ENCODE measurements around the gene FAM181A.

Gene FAM181A

DNA sequence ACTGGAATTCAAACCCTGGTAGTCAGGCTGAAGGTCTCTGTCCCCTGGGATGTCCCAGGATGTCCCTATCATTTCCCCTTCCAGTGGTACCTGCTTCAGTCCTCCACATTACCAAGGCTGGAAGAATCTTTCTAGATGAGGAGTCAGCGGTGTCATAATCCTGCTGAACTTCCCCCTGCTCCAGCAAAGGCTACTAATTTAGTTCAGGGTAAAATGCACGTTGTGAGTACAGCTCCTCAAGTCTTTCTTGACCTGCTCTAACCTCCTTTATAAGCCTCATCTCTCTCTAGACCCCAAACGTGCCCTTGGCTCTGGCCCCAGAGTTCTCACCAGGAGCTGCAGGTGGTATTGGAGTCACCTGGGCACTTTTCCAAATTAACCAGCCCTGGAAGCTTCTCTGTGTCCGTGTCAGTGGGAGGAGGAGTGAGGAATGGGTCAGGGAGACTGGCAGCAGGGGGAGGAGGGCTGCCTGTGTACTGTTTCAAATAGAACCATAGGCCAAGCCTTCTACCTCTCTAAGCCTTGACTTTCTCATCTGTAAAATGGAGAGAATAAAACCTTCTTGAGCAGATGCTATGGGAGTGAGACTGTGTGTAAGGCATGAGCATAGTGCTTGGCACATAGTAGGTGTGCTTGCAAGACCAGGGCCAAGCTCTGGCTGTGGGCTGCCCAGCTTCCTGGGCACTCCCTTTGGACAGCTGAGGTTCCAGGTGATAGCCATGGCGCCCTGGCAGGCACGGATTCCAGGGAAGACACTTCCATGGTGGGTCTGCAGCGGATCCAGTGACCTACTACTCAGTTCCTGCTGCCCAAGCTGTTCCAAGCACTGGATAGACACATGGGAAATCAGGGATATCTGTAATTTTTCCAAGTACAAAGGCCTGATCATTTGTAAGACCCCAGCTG, 24.7 kb downstream of the FAM181A start:
- no peak for TF ChIP-seq JUND (IDR thresholded peaks at IDR 0.05; ENCODE audit: low read depth)
- DNase-seq (ENCODE audit: low read depth in 1 of 2, low spot score in 1 of 2), result no peak
- in situ Hi-C loops (cut with HindIII; ENCODE audit: low pct_unique_long_range_greater_than_20kb, low sequenced_read_pairs), result no loop called here

DNA sequence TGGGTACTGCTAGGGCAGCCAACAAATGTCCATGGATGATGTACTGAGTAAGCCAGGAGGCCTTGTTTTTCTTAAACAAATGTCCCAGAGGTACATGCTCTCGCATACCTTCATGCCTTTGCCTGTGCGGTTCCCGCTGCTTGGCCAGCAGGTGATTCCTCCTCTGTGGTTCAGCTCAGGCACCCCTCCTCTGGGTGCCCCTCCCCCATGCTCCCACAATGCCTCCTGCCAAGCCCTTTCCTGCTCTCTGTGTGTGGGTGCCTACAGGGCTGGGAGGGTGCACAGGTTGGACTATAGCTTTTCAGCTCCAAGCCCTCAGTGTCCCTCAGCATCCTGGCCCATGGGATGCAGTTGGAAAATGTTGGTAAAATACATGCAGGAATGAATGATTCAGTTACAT, 25.7 kb downstream of the FAM181A start:
- no peak for TF ChIP-seq JUND (IDR thresholded peaks at IDR 0.05; ENCODE audit: low read depth)
- in situ Hi-C loops (cut with HindIII; ENCODE audit: low pct_unique_long_range_greater_than_20kb, low sequenced_read_pairs), result no loop called here
- DNase-seq (ENCODE audit: low read depth in 1 of 2, low spot score in 1 of 2), result no peak

DNA sequence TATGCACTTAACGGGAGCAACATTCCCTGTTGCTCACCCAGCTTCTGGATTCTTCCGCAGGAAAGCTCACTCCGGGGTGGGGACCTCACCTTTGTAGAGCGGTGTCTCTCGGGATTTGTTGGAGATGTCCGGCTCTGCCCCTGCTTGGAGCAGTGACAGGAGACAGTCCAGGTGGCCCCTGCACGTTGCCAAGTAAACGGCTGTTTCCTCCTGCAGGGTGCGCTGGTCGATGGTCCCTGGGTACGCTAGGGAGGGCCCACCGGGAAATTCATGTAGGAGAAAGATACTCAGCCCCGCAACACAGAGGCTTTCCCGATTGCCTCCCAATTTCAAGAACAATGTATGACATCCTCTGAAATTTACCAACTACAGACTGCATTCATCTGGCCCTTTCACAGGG, 26.1 kb downstream of the FAM181A start:
- in situ Hi-C loops (cut with HindIII; ENCODE audit: low pct_unique_long_range_greater_than_20kb, low sequenced_read_pairs), result no loop called here
- no peak for TF ChIP-seq JUND (IDR thresholded peaks at IDR 0.05; ENCODE audit: low read depth)
- no peak for DNase-seq (ENCODE audit: low read depth in 1 of 2, low spot score in 1 of 2)

DNA sequence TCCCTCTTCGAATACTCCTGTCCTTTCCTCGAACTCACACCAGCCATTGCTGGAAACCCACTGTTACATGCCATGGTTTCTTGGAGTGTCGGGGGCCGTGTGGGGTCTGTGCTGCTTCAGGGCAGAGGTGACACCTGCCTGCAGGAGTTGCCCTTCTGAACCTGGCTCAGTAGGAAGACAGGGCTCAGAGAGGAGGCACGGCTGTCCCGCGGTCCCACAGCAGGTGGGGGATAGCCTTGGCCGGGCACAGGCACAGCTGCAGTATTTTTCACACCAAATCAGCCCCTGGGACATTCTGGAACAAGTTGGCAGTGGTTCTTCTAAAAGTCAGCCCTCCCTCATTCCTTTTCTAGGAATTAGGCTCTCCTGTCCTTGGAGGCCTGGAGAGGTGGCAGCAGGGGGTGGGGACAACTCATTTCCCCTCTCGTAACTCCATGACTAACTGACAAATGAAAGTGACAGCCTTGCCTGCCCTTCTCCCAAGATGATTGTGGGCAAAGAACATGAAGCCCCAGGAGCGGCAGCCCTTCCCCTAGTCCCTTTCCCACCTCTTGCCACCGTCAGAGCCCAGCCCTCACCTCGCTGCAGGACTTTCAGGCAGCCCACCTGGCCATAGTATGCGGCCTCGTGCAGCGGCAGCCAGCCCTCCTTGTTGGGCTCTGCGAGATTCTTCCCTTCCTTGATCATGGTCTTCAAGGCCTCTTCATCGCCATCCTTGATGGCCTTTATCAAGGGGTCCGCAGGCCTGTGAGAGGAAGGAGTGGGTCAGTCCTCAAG, 26.8 kb downstream of the FAM181A start:
- no peak for TF ChIP-seq JUND (IDR thresholded peaks at IDR 0.05; ENCODE audit: low read depth)
- DNase-seq (ENCODE audit: low read depth in 1 of 2, low spot score in 1 of 2), result no peak

DNA sequence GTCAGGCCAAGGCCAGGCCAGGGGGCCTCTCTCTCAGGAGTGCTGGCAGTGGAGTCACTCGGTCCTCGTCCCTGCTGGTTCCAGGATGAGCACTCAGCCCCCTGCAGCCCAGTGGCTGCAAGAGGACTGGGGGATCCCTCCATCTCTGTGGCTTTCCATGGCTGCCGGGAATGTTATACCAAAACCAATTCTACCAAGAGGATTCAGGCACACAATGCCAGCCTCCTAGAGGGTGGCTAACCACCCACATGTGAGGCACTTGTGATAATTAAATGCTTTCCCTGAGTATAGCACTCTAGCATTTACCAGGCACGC, 27.3 kb downstream of the FAM181A start:
- TF ChIP-seq JUND (IDR thresholded peaks at IDR 0.05; ENCODE audit: low read depth), result no peak
- DNase-seq (ENCODE audit: low read depth in 1 of 2, low spot score in 1 of 2), result no peak
- in situ Hi-C loops (cut with HindIII; ENCODE audit: low pct_unique_long_range_greater_than_20kb, low sequenced_read_pairs), result no loop called here

More for the DNA sequence above, 26.8 kb downstream of the FAM181A start:
- in situ Hi-C loops (cut with HindIII; ENCODE audit: low pct_unique_long_range_greater_than_20kb, low sequenced_read_pairs), result no loop called here

DNA sequence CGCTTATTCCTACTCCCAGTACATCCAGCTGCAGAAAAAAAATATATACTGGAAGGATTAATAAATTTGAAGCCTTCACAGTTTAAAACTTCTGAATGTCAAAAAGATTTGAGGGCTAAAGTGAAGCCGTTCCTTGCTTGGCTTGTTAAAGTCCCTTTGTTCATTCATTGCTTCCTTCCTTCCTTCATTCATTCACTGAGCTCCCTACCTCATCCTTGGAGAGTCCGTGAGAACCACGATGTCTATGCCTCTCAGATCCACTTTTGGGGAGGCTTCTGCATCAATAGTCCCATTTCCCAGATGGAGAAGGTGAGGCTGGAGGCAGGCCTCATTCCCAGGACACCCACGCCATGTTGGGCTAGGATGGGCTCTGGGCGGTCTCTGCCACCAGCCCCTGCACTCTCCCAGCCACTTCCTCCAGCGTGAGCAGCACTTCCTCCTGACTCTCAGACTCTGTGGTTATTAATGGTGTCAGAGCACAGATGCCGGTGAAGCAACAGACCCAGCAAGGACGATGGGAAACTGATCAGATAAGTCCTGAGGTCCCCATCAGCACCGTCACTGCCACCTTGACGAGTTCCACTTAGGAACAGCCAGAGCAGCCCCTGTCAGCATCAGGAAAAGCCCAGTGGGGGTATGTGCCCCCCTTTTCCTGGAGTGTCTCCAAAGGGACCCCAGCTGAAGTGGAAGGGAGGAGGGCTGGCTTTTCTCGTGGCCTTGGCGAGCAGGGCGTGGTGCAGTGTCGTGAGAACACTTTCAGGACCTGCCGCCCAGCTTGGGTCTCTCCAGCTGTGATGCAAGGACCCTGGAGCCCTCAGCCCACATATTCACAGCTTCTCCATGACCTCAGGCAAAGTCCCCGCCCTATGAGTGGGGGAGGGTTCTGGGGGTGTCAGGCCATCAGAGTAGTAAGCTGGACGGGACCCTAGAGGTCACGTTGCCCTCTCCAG, 28.0 kb downstream of the FAM181A start:
- DNase-seq (ENCODE audit: low read depth in 1 of 2, low spot score in 1 of 2), result no peak
- no peak for TF ChIP-seq JUND (IDR thresholded peaks at IDR 0.05; ENCODE audit: low read depth)
- in situ Hi-C loops (cut with HindIII; ENCODE audit: low pct_unique_long_range_greater_than_20kb, low sequenced_read_pairs), result no loop called here

DNA sequence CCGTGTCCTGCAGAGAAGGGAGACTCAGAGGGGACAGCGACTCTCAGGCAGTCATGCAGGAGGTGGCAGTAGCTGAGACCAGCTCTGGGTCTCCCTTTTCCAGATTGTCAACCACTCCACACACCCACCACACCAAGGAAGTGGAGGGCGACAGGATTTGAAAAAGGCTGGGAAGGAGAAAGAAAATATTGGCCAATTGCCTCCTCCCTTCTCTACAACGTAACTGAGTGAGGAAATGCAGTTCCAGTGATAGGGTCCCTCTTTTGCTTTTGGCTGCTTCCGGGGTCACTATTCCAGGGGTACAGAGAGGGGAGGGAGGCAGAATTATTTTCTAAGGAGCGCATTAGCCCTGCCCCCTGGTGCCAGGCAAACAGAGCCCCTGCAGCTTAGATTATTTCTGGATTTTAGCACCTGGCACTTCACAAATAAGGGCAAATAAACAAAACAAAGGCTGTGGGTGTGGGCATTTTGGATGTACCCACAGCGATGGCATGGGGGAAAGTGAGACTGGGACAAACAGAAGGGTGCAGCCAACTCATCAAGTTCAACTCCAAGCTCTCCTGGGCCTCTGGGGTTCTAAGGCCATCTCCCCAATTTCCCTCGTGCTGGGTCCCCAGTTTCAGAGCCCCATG, 28.8 kb downstream of the FAM181A start:
- in situ Hi-C loops (cut with HindIII; ENCODE audit: low pct_unique_long_range_greater_than_20kb, low sequenced_read_pairs), result no loop called here
- TF ChIP-seq JUND (IDR thresholded peaks at IDR 0.05; ENCODE audit: low read depth), result no peak

DNA sequence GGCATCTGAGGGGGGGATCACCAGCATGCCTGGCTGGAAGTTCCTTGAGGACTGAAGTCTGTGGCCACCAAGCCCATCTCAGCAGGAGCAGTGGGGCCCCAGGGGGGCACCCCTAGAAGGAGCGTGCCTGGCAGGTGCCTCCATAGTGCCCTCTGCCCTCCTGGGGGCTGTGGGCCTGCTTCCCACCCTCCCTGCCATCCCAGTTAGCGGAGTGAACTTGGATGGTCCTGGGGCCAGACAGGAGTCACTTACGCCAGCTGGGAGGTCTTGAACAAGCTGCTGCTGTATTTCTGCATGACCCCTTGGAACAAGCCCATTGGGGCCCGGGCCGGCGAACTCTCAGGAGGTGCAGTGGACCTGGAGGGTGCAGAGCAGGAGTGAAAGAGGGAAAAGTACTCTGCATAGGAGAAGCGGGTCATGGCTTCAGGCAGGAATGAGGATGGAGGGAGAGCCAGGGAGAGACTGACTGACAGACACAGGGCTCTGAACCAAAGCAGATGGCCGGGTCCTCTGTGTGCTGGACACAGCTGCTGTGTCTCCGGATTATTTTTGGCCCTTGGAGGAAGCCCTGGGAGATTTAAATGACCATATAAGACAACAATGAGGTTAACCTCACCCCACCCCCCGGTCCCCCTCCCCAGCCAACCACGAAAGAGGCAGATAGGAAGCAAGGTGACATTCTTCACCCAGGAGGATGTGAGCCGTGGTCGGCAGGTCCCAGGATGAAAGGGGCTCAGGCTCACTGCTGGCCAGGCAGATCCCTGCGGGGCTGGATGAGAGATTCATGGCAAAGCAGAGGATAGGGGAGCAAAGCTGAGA, 29.6 kb downstream of the FAM181A start:
- no peak for DNase-seq (ENCODE audit: low read depth in 1 of 2, low spot score in 1 of 2)
- TF ChIP-seq JUND (IDR thresholded peaks at IDR 0.05; ENCODE audit: low read depth), result no peak
- in situ Hi-C loops (cut with HindIII; ENCODE audit: low pct_unique_long_range_greater_than_20kb, low sequenced_read_pairs), result no loop called here

More for the DNA sequence above, 28.8 kb downstream of the FAM181A start:
- DNase-seq (ENCODE audit: low read depth in 1 of 2, low spot score in 1 of 2), result no peak

DNA sequence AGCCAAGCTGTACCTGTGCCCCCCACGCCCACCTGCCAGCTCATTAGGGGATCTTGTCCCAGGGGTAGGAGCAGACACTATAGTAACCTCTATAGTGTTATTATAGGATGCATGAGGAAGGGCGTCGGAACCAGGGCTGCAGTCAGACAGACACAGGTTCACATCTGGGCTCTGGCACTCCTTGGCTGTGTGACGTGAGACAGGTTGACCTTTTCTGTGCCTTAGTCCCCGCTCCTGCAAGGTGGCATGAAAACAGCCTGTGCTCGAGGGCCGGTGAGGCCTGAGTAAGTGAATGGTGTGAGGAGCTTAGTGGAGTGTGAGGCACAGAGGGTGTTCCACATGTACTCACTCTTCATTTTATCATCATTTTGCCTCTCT, 30.2 kb downstream of the FAM181A start:
- no peak for DNase-seq (ENCODE audit: low read depth in 1 of 2, low spot score in 1 of 2)
- in situ Hi-C loops (cut with HindIII; ENCODE audit: low pct_unique_long_range_greater_than_20kb, low sequenced_read_pairs), result no loop called here
- no peak for TF ChIP-seq JUND (IDR thresholded peaks at IDR 0.05; ENCODE audit: low read depth)

DNA sequence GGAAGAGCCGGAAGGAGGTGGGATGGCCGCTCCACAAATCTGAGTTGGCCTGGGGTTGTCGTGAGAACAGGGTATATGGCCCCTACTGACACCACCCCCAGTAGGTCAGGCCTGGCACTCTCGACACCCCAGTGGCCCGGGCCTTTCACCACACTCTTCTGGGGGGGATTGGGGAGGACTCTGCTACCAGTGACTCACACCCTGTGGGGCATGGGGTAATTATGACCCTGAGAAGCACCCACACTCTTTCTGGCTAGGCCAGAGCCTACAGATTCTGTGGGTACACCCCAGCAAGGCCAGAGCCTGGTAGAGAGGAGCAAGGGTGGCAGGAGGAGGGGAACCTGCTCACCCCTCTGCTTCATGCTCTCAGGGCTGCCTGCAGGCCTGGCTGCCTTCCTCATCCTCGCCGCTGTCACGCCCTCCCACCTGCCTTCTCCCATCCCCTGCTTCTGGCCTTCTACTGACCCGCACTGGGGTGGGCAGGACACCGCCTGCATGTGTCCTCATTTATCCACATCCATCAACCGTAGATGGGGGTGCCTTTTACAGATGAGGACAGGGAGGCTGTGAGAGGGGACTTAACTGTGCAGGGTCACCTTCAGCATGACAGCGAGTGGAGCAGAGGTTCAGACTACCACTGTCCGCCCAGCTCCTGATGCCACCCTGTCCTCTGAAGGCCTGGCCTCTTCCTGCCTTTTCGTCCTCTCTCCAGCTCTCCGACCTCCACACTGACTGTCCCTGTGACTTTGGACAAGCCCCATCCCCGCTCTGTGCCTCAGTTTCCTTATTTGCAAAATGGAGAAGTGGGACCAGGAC, 30.8 kb downstream of the FAM181A start:
- TF ChIP-seq JUND (IDR thresholded peaks at IDR 0.05; ENCODE audit: low read depth), result no peak
- DNase-seq (ENCODE audit: low read depth in 1 of 2, low spot score in 1 of 2), result no peak
- in situ Hi-C loops (cut with HindIII; ENCODE audit: low pct_unique_long_range_greater_than_20kb, low sequenced_read_pairs), result no loop called here
